Medulla oblongata (tissue), 1 donor: ENCODE measurements around the gene TMEM131.

Experiments
- DNase-seq: peaks from one replicate; pipeline ENCODE4 v3.0.0-alpha.2; 2015; ENCODE audit errors: extremely low spot score

TMEM131 gene

GRCh38 chr2:97738179-97739019, 257.3 kb downstream of the TMEM131 start:
- no peak for DNase-seq

- no peak for DNase-seq
These were observed 258.1 kb downstream of the TMEM131 start for GRCh38 chr2:97737421-97738178.

- DNase-seq: no peak
These were observed 259.0 kb downstream of the TMEM131 start for GRCh38 chr2:97736608-97737330.

- DNase-seq: no peak
These were observed 259.6 kb downstream of the TMEM131 start for GRCh38 chr2:97736185-97736584.

GRCh38 chr2:97735161-97735561, 260.6 kb downstream of the TMEM131 start:
- DNase-seq: no peak

DNA sequence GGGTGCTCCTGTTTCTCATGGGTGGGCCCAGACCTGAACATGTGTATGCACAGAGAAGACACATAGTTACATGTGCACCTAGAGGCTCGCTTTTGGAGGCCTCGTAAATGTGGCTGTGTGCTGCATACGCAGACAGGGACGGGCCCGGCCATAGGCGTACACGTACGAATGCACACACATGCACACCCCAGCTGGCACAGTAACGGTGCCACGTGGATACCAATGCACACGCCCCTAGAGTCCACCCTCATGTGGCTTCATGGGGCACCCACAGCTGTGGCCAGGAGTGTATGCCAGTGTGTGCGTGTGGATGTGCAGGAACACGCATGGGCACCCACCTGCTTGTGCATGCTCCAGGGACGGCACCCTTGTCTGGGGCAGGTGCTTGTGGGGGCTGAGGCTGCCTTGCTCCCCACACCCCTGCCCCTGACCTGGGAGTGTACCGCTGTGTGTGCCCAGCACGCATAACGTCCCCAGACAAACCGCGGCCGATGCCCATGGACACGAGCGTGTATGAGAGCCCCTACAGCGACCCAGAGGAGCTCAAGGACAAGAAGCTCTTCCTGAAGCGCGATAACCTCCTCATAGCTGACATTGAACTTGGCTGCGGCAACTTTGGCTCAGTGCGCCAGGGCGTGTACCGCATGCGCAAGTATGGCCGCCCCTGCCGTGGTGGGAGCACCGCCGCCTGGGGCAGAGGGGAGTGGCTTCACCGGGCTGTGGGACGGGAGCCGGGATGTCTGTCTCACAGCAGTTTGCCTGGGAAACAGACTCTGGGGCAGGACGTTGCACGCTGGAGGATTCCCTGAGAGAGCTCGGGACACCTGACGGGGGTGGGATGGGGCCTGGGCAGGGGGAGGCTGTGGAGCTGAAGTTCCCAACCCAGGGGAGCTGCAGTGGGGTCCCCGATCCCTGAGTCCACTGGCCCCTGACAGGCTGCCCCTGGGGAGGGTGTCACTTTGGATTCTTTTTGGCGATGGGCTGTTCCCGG, 261.4 kb downstream of the TMEM131 start:
- DNase-seq: no peak

DNA sequence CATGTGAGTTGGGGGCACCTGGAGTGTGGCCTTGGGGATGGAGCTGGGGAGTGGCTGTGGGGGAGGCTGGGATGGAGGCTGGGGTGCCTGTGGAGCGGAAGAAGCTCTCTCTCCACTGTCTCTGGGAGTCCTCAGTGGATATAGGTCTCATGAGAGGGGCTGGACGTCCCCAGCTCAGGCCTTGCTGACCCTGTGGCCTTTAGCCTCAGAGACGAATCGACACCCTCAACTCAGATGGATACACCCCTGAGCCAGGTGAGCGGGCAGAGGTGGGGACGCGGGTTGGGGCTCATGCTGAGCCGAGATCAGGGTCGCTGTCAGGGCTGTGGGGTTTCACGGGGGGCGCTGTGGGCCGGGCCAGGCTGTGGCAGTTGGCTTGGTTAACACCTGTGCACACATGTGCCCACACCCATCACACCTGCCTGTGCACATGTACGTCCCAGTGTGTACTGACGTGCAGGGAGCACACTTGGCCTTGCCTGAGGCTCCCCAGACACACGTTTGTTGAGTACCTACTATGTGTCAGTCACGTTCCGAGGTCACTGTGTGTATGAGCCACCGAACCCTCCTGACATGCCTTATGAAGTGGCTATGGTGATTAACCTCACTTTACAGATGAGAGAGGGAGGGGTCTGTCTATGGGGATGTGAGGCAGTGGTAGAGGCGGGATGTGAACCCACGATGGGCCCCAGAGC, 262.3 kb downstream of the TMEM131 start:
- no peak for DNase-seq

GRCh38 chr2:97732436-97733340, 263.1 kb downstream of the TMEM131 start:
- DNase-seq: no peak

DNA sequence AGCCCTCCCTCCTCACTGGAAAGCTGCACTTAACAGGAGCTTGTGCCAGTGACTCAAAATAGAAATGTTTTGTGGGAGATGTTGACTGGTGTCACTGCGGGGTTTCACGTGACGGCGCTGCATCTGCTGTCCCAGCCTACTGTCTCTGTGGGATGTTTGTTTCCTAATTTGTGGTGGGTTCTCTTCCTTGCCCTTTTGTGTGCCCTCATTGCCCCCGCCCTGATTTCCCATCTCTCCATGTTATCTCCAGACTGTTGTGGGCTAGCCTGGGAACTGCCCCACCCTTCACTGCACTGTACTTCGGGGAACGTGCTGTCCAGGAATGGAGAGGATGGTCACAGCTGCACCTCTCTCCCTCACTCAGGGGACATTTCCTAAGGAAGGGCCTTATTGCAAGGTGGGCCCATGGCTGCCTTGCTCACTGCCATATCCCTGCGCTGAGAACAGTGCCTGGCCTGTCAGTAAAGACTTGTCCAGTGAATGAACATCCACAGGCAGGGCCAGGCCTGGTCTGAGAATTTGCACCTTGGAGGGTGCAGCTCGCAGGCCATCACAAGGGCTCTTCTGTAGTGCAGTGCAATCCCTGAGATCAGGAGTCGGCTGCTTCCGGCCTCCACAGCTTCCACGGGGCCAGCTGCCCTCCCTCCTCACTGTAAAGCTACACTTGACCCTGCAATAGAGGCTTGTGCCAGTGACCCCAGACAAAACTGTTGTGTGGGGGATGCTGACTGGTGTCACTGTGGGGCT, 264.3 kb downstream of the TMEM131 start:
- no peak for DNase-seq

DNA sequence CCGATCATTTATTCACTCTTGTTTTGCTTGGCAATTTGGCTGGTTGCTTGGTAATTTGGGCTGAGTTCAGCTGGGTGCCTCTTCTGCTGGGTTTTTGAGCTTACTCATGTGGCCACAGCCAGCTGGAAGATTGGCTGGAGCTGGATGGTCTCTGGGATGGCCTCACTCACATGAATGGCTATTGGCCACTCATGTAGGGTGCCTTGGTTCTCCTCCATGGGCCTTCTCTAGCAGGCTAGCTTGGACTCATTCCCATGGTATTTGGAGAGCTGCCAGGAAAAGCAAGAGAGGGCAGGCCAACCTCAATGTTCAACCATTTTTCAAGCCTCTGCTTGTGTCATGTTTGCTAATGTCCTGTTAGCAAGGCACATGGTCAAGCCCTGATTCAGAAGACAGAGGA, 265.5 kb downstream of the TMEM131 start:
- no peak for DNase-seq

DNA sequence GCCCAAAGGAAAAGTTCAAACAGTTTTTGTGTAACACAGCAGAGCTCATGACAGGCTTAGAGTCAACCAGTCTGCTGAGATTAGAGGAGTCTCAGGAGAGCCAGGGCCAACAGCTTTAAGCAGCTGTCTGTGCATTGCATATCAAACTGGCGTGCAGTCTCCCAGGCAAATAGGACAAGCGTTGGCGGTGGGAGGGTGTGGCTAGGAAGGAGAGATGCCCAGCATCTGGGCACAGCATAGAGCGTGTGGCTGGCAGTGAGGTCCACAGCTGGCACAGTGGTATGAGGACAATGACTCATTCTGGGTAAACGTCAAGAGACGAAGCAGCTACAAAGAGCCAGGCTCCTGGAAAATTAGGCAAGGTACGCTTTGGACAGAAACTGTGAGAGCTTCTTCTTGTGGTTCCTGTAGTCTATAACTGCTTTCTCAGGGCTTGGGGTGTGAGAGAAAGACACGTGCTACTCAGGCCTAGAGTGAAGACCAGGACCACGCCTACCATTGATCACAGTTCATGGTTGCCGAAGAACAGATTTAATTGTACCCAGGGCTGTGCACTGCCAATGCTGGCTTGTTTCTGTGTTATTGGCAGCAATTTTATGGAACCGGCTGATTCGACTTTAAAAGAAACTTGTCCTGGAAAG, 267.5 kb downstream of the TMEM131 start:
- peak; percentile 58 for DNase-seq

DNA sequence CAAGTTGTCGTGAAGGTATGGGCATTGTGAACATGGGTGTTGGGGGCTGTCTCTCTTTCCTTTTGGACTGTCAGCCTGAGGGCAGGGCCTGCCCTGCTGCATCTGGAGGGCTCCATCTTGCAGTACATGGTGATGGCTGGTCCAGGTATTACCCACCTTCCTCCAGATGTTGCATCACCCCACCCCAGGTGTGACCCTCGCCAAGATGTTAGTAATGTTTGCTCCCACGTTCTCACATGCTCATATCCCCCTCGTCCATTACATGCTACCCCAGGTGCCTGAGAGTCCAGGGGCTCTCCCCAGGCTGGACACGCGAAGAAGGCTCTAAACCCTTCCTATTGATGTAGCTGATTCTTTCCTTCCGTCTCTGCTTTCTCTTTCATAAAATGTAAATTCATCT, 268.5 kb downstream of the TMEM131 start:
- DNase-seq: no peak

DNA sequence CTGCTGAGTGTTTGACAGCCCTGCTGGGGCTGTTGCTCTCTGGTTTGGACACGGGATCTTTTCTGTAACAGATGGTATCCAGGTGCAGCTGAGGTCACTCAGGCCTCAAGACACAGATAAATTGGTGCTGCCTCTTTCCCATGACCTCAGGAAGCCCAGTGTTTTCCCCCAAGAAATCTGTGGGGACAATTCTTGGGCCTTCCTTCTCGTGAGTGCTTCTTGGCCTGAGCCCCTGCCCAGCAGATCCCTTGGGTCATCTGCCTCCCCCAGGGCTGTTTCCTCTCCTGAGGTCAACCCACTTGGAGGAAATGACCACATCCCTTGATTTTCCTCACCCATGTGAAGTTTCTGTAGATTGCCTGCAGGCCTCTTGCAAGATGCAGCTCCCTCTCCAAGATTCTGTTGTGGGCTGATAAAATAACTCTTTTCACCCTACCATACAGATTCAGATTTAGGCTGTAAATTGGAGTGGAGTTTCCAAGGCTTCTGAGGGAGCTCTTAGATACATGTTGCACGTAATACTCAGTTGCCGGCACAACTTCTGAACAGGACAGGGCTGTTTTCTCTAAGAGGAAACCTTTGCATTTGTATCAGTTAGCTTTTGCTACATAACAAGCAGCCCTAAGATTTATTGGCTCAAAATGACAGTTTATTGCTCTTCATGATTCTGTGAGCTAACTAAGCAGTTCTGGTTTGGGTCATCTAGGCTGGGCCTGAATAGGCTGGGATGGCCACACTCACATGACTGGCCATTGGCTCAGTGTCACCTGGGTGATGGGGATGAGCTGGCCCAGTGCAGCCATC, 269.3 kb downstream of the TMEM131 start:
- DNase-seq: no peak

GRCh38 chr2:97724946-97725688, 270.6 kb downstream of the TMEM131 start:
- no peak for DNase-seq

DNA sequence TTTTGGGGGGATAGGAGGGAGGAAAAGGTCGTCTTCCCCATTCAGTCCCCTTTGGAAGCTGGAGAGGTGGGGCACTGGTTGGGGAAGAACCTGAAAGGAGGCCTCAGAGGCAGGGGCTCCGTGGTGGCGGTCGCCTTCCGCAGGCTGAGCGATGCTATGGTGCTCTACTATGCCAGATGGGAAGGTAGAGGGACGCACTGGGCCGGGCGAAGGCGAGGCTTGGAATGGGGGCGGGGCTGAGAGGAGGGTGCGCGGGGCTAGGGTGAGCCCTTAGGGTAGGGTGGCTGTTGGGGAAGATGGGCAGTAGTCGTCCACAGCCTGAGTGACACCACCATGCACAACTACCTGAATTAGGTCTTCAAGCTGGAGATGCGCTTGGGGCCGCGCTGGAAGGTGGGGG, 271.2 kb downstream of the TMEM131 start:
- no peak for DNase-seq

GRCh38 chr2:97724073-97724410, 271.7 kb downstream of the TMEM131 start:
- DNase-seq: no peak
